H1 (cell line): Measurements from ENCODE around the gene COMMD7. TPM values are rescaled to one million over a fixed set of nuclear protein-coding genes. Genes with fewer than 3 reads are reported as not detected.

ENCODE experiments used
- CTCF ChIA-PET: fragments of 300-600 bp; sonication (Branson Sonifier 250); formaldehyde crosslinking; loops from one replicate; lab custom pipeline; 2021; ENCODE audit not compliant: partially characterized antibody; lab: Charles Lee
- POLR2A ChIA-PET: fragments of 300-600 bp; sonication (Branson Sonifier 250); formaldehyde crosslinking; loops from one replicate; lab custom pipeline; 2021; ENCODE audit warnings: inconsistent platforms; ENCODE audit not compliant: partially characterized antibody; lab: Charles Lee
- DNase-seq, 2 experiments: peaks; one replicate each; pipeline versions ENCODE4 v3.0.0 to v3.0.0-alpha.2; 2010 to 2022; ENCODE audit warnings: low spot score in 2 of 2, low read depth in 1 of 2, mixed read lengths in 1 of 2
- FAIRE-seq: peaks from 2 replicates; lab custom pipeline; 2011; peaks lifted over from hg19 to GRCh38; lab: Jason Lieb, UNC
- H2AFZ ChIP-seq: 2 replicates; pipeline ENCODE4 v1.8.1; 2012; ENCODE audit warnings: low read length, inconsistent platforms
- H2AK5ac ChIP-seq: 2 replicates; pipeline ENCODE4 v1.6.1; 2013; ENCODE audit warnings: low read depth, low read length
- H2BK120ac ChIP-seq: replicated peaks from 2 replicates; pipeline ENCODE3; 2013; ENCODE audit warnings: low read depth, low read length, inconsistent platforms
- H2BK12ac ChIP-seq: 2 replicates; pipeline ENCODE4 v1.6.1; 2013; ENCODE audit warnings: low read depth, low read length
- H2BK15ac ChIP-seq: 2 replicates; pipeline ENCODE4 v1.6.1; 2013; ENCODE audit warnings: low read length
- H2BK20ac ChIP-seq: 2 replicates; pipeline ENCODE4 v1.6.1; 2013; ENCODE audit warnings: low read length
- H2BK5ac ChIP-seq: 2 replicates; pipeline ENCODE4 v1.6.1; 2013; ENCODE audit warnings: low read depth, low read length
- H3K14ac ChIP-seq: 2 replicates; pipeline ENCODE4 v1.6.1; 2013; ENCODE audit warnings: inconsistent platforms; ENCODE audit not compliant: insufficient read length
- H3K18ac ChIP-seq: 2 replicates; pipeline ENCODE4 v1.6.1; 2013; ENCODE audit warnings: low read length; ENCODE audit errors: extremely low read depth
- H3K23ac ChIP-seq: 2 replicates; pipeline ENCODE4 v1.6.1; 2013; ENCODE audit warnings: inconsistent platforms; ENCODE audit not compliant: insufficient read length
- H3K23me2 ChIP-seq: 2 replicates; pipeline ENCODE4 v1.6.1; 2013; ENCODE audit warnings: low read depth, low read length
- H3K27ac ChIP-seq: 2 replicates; pipeline ENCODE4 v1.6.1; 2011; ENCODE audit warnings: low read depth, low read length, inconsistent platforms
- H3K27me3 ChIP-seq, 4 experiments: replicated peaks in 1 of 4; 1 replicate in 1 of 4; 2 replicates in 3 of 4; pipeline versions ENCODE4 v1.6.1 to v1.8.1; 2011 to 2013; ENCODE audit warnings: low read length in 3 of 4, mild to moderate bottlenecking in 3 of 4, inconsistent platforms in 2 of 4, mixed read lengths in 2 of 4, moderate library complexity in 1 of 4; ENCODE audit not compliant: control insufficient read depth in 3 of 4, insufficient read depth in 3 of 4; ENCODE audit errors: extremely low read depth in 1 of 4
- H3K36me3 ChIP-seq, 4 experiments: 2 replicates each; pipeline versions ENCODE4 v1.6.1 to v1.8.1; 2011 to 2013; ENCODE audit warnings: mild to moderate bottlenecking in 4 of 4, low read length in 3 of 4, moderate library complexity in 2 of 4, control low read depth in 1 of 4, inconsistent platforms in 1 of 4; ENCODE audit not compliant: insufficient read depth in 4 of 4, control insufficient read depth in 2 of 4
- H3K4ac ChIP-seq: replicated peaks from 2 replicates; pipeline ENCODE3; 2013; ENCODE audit warnings: low read length, low read depth, mixed read lengths, inconsistent platforms; ENCODE audit not compliant: insufficient read length
- H3K4me1 ChIP-seq, 4 experiments: replicated peaks in 1 of 4; 1 replicate in 1 of 4; 2 replicates in 3 of 4; pipeline versions ENCODE4 v1.6.1 to v1.8.1; 2011 to 2013; ENCODE audit warnings: low read length in 3 of 4, inconsistent platforms in 2 of 4, mixed read lengths in 1 of 4; ENCODE audit not compliant: insufficient read depth in 4 of 4, control insufficient read depth in 3 of 4
- H3K4me2 ChIP-seq, 2 experiments: 2 replicates each; pipeline versions ENCODE4 v1.6.1 to v1.8.1; 2011 to 2013; ENCODE audit warnings: low read depth in 2 of 2, low read length in 2 of 2, control low read depth in 1 of 2, inconsistent platforms in 1 of 2, mild to moderate bottlenecking in 1 of 2; ENCODE audit not compliant: insufficient read depth in 1 of 2
- H3K4me3 ChIP-seq, 4 experiments: fragments of 200-600, 300-600 bp in 1 of 4; sonication (generic), shearing (Covaris generic), sonication (Bioruptor Twin) in 1 of 4; 2 replicates each; pipeline versions ENCODE4 v1.5.1 to v1.8.1; 2011 to 2016; ENCODE audit warnings: low read length in 4 of 4, low read depth in 3 of 4, control low read depth in 2 of 4, inconsistent platforms in 2 of 4, mild to moderate bottlenecking in 2 of 4, mixed read lengths in 1 of 4, moderate library complexity in 1 of 4; ENCODE audit not compliant: insufficient read depth in 2 of 4; ENCODE audit errors: extremely low read depth in 1 of 4
- H3K56ac ChIP-seq: replicated peaks from 2 replicates; pipeline ENCODE3; 2013; ENCODE audit warnings: low read depth, mild to moderate bottlenecking, mixed read lengths, low read length, inconsistent platforms; ENCODE audit not compliant: insufficient read length
- H3K79me1 ChIP-seq: 2 replicates; pipeline ENCODE4 v1.6.1; 2013; ENCODE audit warnings: low read depth, low read length, control low read depth
- H3K79me2 ChIP-seq, 2 experiments: 2 replicates each; pipeline versions ENCODE4 v1.6.1 to v1.8.1; 2012 to 2013; ENCODE audit warnings: low read length in 2 of 2, mild to moderate bottlenecking in 2 of 2, inconsistent platforms in 1 of 2; ENCODE audit not compliant: insufficient read depth in 2 of 2, control insufficient read depth in 1 of 2
- H3K9ac ChIP-seq, 4 experiments: replicated peaks in 1 of 4; 1 replicate in 1 of 4; 2 replicates in 3 of 4; pipeline versions ENCODE4 v1.6.1 to v1.8.1; 2011 to 2013; ENCODE audit warnings: low read depth in 3 of 4, low read length in 3 of 4, control low read depth in 2 of 4, mild to moderate bottlenecking in 2 of 4, moderate library complexity in 2 of 4, inconsistent platforms in 1 of 4; ENCODE audit errors: extremely low read depth in 1 of 4
- H3K9me3 ChIP-seq, 2 experiments: 2 replicates each; pipeline versions ENCODE4 v1.6.1 to v1.8.1; 2012 to 2013; ENCODE audit warnings: mild to moderate bottlenecking in 2 of 2, moderate library complexity in 2 of 2, control low read depth in 1 of 2, inconsistent platforms in 1 of 2, low read depth in 1 of 2, low read length in 1 of 2, mixed read lengths in 1 of 2; ENCODE audit not compliant: insufficient read depth in 2 of 2
- H4K20me1 ChIP-seq, 2 experiments: replicated peaks in 1 of 2; 2 replicates each; pipeline versions ENCODE3 to v1.8.1; 2011 to 2013; ENCODE audit warnings: inconsistent platforms in 2 of 2, low read length in 2 of 2, mild to moderate bottlenecking in 1 of 2; ENCODE audit not compliant: insufficient read depth in 2 of 2, control insufficient read depth in 1 of 2
- H4K5ac ChIP-seq: 2 replicates; pipeline ENCODE4 v1.6.1; 2013; ENCODE audit warnings: low read length, low read depth, mixed read lengths, inconsistent platforms; ENCODE audit not compliant: insufficient read length
- H4K8ac ChIP-seq: 2 replicates; pipeline ENCODE4 v1.8.0; 2013; ENCODE audit warnings: mild to moderate bottlenecking, moderate library complexity, low read length, inconsistent platforms; ENCODE audit not compliant: insufficient read depth; ENCODE audit errors: extremely low read depth
- H4K91ac ChIP-seq: replicated peaks from 2 replicates; pipeline ENCODE3; 2013; ENCODE audit warnings: low read length, mixed read lengths, inconsistent platforms; ENCODE audit not compliant: insufficient read length
- BACH1 ChIP-seq: IDR thresholded peaks from 2 replicates; pipeline ENCODE4 v1.6.1; 2012; ENCODE audit warnings: low read length, improper control_type of control experiment
- BRCA1 ChIP-seq: IDR thresholded peaks from 2 replicates; pipeline ENCODE4 v1.6.1; 2012; ENCODE audit warnings: low read depth, low read length, improper control_type of control experiment
- CHD1 ChIP-seq: IDR thresholded peaks from 2 replicates; pipeline ENCODE4 v1.6.1; 2012; ENCODE audit warnings: low read depth, low read length, improper control_type of control experiment
- SP2 ChIP-seq: IDR thresholded peaks from 2 replicates; pipeline ENCODE4 v1.6.1; 2012; ENCODE audit warnings: mild to moderate bottlenecking, low read length, inconsistent platforms
- WGBS, 2 experiments: shearing (Covaris generic) in 1 of 2; methylation state at CpG; one replicate each; pipeline versions ENCODE4 v1.1.6 to v1.1.7; 2013 to 2015; ENCODE audit warnings: low lambda C conversion rate in 2 of 2, mixed read lengths in 2 of 2, inconsistent platforms in 1 of 2, low coverage in 1 of 2, missing lambda C conversion rate in 1 of 2; ENCODE audit not compliant: insufficient replicate concordance in 2 of 2, insufficient coverage in 1 of 2, insufficient read length in 1 of 2; ENCODE audit errors: extremely low coverage in 1 of 2, missing lambda C conversion rate in 1 of 2; 5-methylcytosine and 5-hydroxymethylcytosine counted together
- polyA plus RNA-seq, 7 experiments: library from polyadenylated mRNA; depleted of rRNA in 3 of 7; stranded (reverse) in 5 of 7; unstranded in 2 of 7; fragments of >200 nt in 5 of 7; fragments of 200-250 nt in 2 of 7; gene quantifications; 1 replicate in 5 of 7; 2 replicates in 1 of 7; 4 replicates in 1 of 7; pipeline versions ENCODE4 v1.2.1 to v1.2.3, GENCODE V29; 2011 to 2013; ENCODE audit warnings: missing spikeins in 2 of 7, mixed read lengths in 2 of 7
- total RNA-seq: library from RNA; stranded (reverse); fragmentation: NEBNext Ultra II Directional; extraction: Animal tissue kit (Norgen Biotek cat#: 25700); gene quantifications from 2 replicates; pipeline ENCODE4 v1.2.1, GENCODE V29; 2021
- TF ChIP-seq, protein P1 (sequence below): IDR thresholded peaks from 2 replicates; pipeline ENCODE4 v1.6.1; 2012; ENCODE audit warnings: low read length, inconsistent platforms
- TF ChIP-seq, protein P2 (sequence below): IDR thresholded peaks from 2 replicates; pipeline ENCODE4 v1.6.1; 2011; ENCODE audit warnings: low read depth, mild to moderate bottlenecking, low read length; ENCODE audit not compliant: insufficient read depth

COMMD7 gene
- total and polyA plus RNA-seq, 2 of the 8 experiments (the other 6 are each of a cell fraction or from before 2014, with no cell fraction given): 39.4 to 48.9 TPM

DNA sequence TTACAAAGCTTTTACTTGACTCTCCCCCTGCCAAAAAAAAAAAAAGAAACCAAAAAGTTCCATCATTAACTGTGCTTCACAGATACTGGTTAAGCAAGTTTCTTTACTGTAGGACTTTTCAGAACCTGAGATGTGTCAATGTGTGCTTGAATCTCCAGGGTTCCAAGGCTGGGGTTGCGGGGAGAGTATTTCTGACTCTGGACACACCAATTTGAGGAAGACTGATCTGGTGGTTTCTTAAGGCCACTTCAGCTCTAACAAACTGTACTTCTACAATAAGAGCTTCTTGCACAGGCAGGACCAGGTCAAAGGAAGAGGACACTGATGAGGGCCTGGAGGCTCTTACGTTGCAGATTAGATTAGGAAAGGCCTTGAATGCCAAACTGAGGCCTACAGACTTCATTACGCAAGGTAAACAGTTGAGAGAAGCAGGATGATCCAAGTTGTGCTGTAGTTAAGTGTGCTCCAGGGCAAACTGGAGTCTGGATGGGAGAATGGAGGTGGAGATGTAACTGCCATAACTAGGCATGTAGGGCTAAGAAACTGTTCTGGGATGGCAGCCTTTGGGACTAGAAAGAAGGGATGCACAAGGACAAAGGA lies 24.4 kb downstream of the COMMD7 start:
- H3K36me3 ChIP-seq: peaks cover 4 to 34% (median 6%) of the 10 kb centered on the region in 4 experiments; a peak in 5 of 8 replicates
- H3K79me2 ChIP-seq: peaks cover 0 to 13% of the 10 kb centered on the region in 2 experiments; a peak in 1 of 4 replicates
- H2AK5ac ChIP-seq: no peak overlapping the region
- H3K27me3 ChIP-seq: no peaks in the 10 kb centered on the region
- no peaks in the 10 kb centered on the region for H3K4me1 ChIP-seq
- H2BK20ac ChIP-seq: no peak overlapping the region
- H2BK15ac ChIP-seq: no peak overlapping the region
- TF ChIP-seq, protein P1, sequence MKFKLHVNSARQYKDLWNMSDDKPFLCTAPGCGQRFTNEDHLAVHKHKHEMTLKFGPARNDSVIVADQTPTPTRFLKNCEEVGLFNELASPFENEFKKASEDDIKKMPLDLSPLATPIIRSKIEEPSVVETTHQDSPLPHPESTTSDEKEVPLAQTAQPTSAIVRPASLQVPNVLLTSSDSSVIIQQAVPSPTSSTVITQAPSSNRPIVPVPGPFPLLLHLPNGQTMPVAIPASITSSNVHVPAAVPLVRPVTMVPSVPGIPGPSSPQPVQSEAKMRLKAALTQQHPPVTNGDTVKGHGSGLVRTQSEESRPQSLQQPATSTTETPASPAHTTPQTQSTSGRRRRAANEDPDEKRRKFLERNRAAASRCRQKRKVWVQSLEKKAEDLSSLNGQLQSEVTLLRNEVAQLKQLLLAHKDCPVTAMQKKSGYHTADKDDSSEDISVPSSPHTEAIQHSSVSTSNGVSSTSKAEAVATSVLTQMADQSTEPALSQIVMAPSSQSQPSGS: no peak
- TF ChIP-seq, protein P2, sequence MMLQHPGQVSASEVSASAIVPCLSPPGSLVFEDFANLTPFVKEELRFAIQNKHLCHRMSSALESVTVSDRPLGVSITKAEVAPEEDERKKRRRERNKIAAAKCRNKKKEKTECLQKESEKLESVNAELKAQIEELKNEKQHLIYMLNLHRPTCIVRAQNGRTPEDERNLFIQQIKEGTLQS: no peak
- TF ChIP-seq BACH1 (no peak), SP2 (no peak), CHD1 (no peak), BRCA1 (no peak)
- TF ChIP-seq, all 59 proteins: peak for 0
- Histone ChIP-seq H3K27ac (no peak overlapping the region), H3K79me1 (peaks cover 7% of the 10 kb centered on the region), H2BK120ac (no peak overlapping the region), H3K9ac (no peak overlapping the region), H3K56ac (no peak overlapping the region), H3K14ac (no peak overlapping the region), H3K4me3 (no peak overlapping the region), H3K9me3 (no peaks in the 10 kb centered on the region; a peak in 1 of 4 replicates), H3K4ac (no peak overlapping the region), H3K4me2 (no peak overlapping the region), H3K23me2 (no peaks in the 10 kb centered on the region), H4K5ac (no peak overlapping the region), H4K91ac (no peak overlapping the region), H2BK5ac (no peak overlapping the region), H3K18ac (no peak overlapping the region), H4K20me1 (peaks cover 0 to 1% of the 10 kb centered on the region in 2 experiments), H4K8ac (no peak overlapping the region), H3K23ac (no peak overlapping the region), H2AFZ (no peak overlapping the region), H2BK12ac (no peak overlapping the region)
- ChIA-PET CTCF (interaction anchor here (0.7 kb wide), 1 partner anchor 12 kb away, joined by 3 read pairs; no protein-coding TSS in a partner anchor), POLR2A (interaction anchor here (0.5 to 1.2 kb wide), 4 partner anchors 9 to 91 kb away, joined by 3 to 5 read pairs (median 3); partner anchors contain the start of gene COMMD7)
- FAIRE-seq: no peak
- 77% methylated on average over 3 of the region's 3 CpGs; no CpG with 5 or more reads in 1 of the 2 experiments for WGBS, 2 experiments
- no peak for DNase-seq
